Stomach (tissue), 9 donors: ENCODE results near the gene PGRMC2. TPM values are rescaled to one million over a fixed set of nuclear protein-coding genes. Genes with fewer than 3 reads are reported as not detected.

Experiments
- DNase-seq, 2 donors: peaks; one replicate each; pipeline versions ENCODE4 v3.0.0 to v3.0.0-alpha.2; 2013 to 2019
- H3K27ac ChIP-seq, 5 donors: fragments of 200-600 bp in 4 of 5; sonication (generic) in 4 of 5; one replicate each; pipeline ENCODE4 v1.5.1; 2013 to 2019; ENCODE audit warnings: mild to moderate bottlenecking in 1 of 5, moderate library complexity in 1 of 5
- H3K27me3 ChIP-seq, 3 donors: fragments of 200-600 bp; sonication (generic); one replicate each; pipeline ENCODE4 v1.5.1; 2017 to 2019; ENCODE audit warnings: mixed run types in 1 of 3
- H3K36me3 ChIP-seq, 4 donors: fragments of 200-600 bp; sonication (generic); 1 replicate in 3 of 4; 2 replicates in 1 of 4; pipeline ENCODE4 v1.5.1; 2016 to 2019
- H3K4me1 ChIP-seq, 4 donors: fragments of 200-600 bp; sonication (generic); one replicate each; pipeline ENCODE4 v1.5.1; 2016 to 2019
- H3K4me3 ChIP-seq, 4 donors: fragments of 200-600 bp; sonication (generic) in 3 of 4; one replicate each; pipeline ENCODE4 v1.5.1; 2016 to 2019; ENCODE audit warnings: mild to moderate bottlenecking in 1 of 4
- H3K9me3 ChIP-seq, 4 donors: fragments of 200-600 bp; sonication (generic); one replicate each; pipeline ENCODE4 v1.5.1; 2016 to 2019
- EP300 ChIP-seq: sonication (generic); formaldehyde crosslinking; IDR thresholded peaks from one replicate; pipeline ENCODE4 v1.6.1; 2017; ENCODE audit warnings: antibody characterized with exemption
- POLR2A ChIP-seq, 4 donors: fragments of 450-650 bp; IDR thresholded peaks; one replicate each; pipeline ENCODE4 v1.6.1; 2016; ENCODE audit warnings: antibody characterized with exemption in 4 of 4, control low read depth in 2 of 4, mild to moderate bottlenecking in 1 of 4, moderate library complexity in 1 of 4
- POLR2AphosphoS5 ChIP-seq, 3 donors: sonication (generic); formaldehyde crosslinking; IDR thresholded peaks; one replicate each; pipeline ENCODE4 v1.6.1; 2016; ENCODE audit warnings: antibody characterized with exemption in 3 of 3
- WGBS, 5 donors: extraction: QIAGEN DNeasy Blood & Tissue Kit in 3 of 5; methylation state at CpG; one replicate each; pipeline versions ENCODE4 v1.1.5 to v1.1.7; 2013 to 2018; 5-methylcytosine and 5-hydroxymethylcytosine counted together
- intact Hi-C: fragments of 100-400 bp; cut with DNase I; formaldehyde crosslinking; loops from one replicate; pipeline ENCODE4 v1.15.1; 2023; ENCODE audit warnings: low total_unique reads
- polyA plus RNA-seq, 3 donors: library from polyadenylated mRNA; stranded (reverse); fragments of 200-250 nt; gene quantifications; one replicate each; pipeline ENCODE4 v1.2.3, GENCODE V29; 2013
- total RNA-seq, 5 donors: library from RNA; depleted of rRNA; stranded (reverse); fragments of >200 nt; gene quantifications; one replicate each; pipeline versions ENCODE4 v1.1.0 to v1.2.3, GENCODE V29; 2014 to 2016
- TF ChIP-seq, protein P1 (sequence below), 7 experiments: fragments of 450-650 bp in 4 of 7; fragments of 200-600 bp in 3 of 7; sonication (generic) in 3 of 7; IDR thresholded peaks; one replicate each; pipeline ENCODE4 v1.5.1; 2016 to 2019; ENCODE audit warnings: antibody characterized with exemption in 7 of 7, control low read depth in 2 of 7, mild to moderate bottlenecking in 1 of 7
- donor health status: healthy with polysubstance abuse.
- donor health status: Bipolar disorder and iron deficiency.
- donor health status: healthy.

The PGRMC2 gene
- total and polyA plus RNA-seq, 8 donors: 7.2 to 101 (median 38.6) TPM

GRCh38 chr4:128227991-128228571 lies 59.5 kb downstream of the PGRMC2 start:
- intact Hi-C loops: no loop called here
- Histone ChIP-seq H3K4me1 (no peaks in the 10 kb centered on the region), H3K27me3 (no peaks in the 10 kb centered on the region), H3K36me3 (no peaks in the 10 kb centered on the region), H3K4me3 (no peak overlapping the region), H3K27ac (no peak overlapping the region), H3K9me3 (no peaks in the 10 kb centered on the region)
- WGBS, 5 donors: 38 to 65% (median 51%) methylated on average over 2 of the region's 2 CpGs
- DNase-seq: peak; percentile 36 to 40
- TF ChIP-seq, protein P1, sequence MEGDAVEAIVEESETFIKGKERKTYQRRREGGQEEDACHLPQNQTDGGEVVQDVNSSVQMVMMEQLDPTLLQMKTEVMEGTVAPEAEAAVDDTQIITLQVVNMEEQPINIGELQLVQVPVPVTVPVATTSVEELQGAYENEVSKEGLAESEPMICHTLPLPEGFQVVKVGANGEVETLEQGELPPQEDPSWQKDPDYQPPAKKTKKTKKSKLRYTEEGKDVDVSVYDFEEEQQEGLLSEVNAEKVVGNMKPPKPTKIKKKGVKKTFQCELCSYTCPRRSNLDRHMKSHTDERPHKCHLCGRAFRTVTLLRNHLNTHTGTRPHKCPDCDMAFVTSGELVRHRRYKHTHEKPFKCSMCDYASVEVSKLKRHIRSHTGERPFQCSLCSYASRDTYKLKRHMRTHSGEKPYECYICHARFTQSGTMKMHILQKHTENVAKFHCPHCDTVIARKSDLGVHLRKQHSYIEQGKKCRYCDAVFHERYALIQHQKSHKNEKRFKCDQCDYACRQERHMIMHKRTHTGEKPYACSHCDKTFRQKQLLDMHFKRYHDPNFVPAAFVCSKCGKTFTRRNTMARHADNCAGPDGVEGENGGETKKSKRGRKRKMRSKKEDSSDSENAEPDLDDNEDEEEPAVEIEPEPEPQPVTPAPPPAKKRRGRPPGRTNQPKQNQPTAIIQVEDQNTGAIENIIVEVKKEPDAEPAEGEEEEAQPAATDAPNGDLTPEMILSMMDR (IDR thresholded peaks at IDR 0.05): no peak
- TF ChIP-seq POLR2A (IDR thresholded peaks at IDR 0.05) (no peak), POLR2AphosphoS5 (IDR thresholded peaks at IDR 0.05) (no peak), EP300 (no peak)

GRCh38 chr4:128225148-128225547 lies 62.5 kb downstream of the PGRMC2 start:
- intact Hi-C loops: no loop called here

DNA sequence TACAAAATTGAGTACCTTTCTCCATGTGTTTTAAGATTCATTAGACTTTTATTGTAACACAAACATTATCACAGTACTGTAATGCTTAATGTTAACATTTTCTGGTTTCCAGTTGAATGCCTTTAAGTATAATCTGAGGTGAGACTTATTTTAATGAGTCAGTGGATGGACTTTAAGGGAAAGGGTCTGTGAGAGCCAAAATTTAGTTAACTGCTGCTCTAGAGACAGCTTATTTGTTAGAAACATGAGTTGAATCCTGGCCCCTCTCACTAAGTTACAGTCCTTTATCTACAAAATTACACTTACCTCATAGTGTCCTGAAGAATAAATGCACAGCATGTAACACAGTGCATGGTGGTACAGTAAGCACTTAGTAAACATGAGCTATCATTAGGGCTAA lies 66.0 kb downstream of the PGRMC2 start:
- TF ChIP-seq, protein P1 (IDR thresholded peaks at IDR 0.05): no peak
- TF ChIP-seq POLR2AphosphoS5 (IDR thresholded peaks at IDR 0.05) (no peak), EP300 (no peak)
- Histone ChIP-seq H3K9me3 (no peaks in the 10 kb centered on the region), H3K4me3 (no peak overlapping the region), H3K4me1 (no peaks in the 10 kb centered on the region), H3K27me3 (no peaks in the 10 kb centered on the region), H3K27ac (no peak overlapping the region), H3K36me3 (no peaks in the 10 kb centered on the region)
- DNase-seq: no peak
- intact Hi-C loops: no loop called here

More at GRCh38 chr4:128225148-128225547, 62.5 kb downstream of the PGRMC2 start:
- no peak overlapping the region for H3K4me3 ChIP-seq
- DNase-seq: peak in 1 of 2 donors; percentile 22
- TF ChIP-seq POLR2A (IDR thresholded peaks at IDR 0.05): no peak
- no peak for TF ChIP-seq EP300
- TF ChIP-seq POLR2AphosphoS5 (IDR thresholded peaks at IDR 0.05): no peak
- whole genome bisulfite sequencing, 5 donors: 63 to 88% (median 70%) methylated on average over 2 of the region's 2 CpGs
- H3K4me1 ChIP-seq: no peaks in the 10 kb centered on the region
- no peak overlapping the region for H3K27ac ChIP-seq
- H3K36me3 ChIP-seq: no peaks in the 10 kb centered on the region
- no peaks in the 10 kb centered on the region for H3K27me3 ChIP-seq
- H3K9me3 ChIP-seq: no peaks in the 10 kb centered on the region

DNA sequence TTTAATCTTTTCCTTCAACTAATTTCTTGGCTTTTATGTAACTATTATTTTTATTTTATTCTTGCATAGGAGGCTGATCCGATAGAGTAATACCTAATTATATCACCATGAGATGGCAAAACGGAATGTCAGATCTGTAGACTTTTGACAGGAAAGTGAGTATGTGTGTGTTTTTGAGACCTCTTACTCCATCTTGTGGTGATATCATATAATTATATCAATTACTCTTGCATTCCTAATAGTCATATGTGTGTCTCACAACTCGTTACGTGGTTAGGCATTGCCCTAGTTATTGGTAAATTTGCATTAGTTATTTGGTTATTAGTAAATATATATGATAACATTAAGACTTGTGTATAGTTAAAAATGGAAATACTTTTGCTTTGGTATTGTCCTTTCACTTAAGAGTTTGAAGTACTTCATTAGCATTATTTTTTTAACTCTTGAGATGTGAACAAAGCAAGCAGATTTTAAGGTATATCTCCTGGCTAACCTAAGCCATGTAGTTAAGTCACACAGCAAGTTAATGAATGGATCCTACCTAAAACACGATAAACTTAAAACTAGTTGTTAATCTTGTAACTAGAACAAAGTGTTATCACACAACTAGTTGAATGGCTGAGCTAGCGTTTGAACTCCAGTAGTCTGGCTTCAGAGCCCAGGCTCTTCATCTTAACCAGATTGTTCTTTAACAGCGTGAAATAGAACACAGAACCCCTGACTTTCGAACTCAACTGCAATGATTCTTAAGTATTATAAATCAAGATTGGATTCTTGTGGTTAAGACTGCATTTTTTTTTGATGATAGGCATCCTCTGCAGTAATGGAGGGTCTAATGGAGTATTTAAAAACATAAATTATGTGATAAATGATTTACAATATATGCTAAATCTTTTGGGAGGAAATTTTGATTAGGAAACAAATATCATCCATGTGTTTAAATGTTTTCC lies 67.1 kb downstream of the PGRMC2 start:
- Histone ChIP-seq H3K4me1 (no peaks in the 10 kb centered on the region), H3K4me3 (no peak overlapping the region), H3K9me3 (no peaks in the 10 kb centered on the region), H3K27me3 (no peaks in the 10 kb centered on the region), H3K27ac (no peak overlapping the region), H3K36me3 (no peaks in the 10 kb centered on the region)
- TF ChIP-seq, protein P1 (IDR thresholded peaks at IDR 0.05): no peak
- TF ChIP-seq EP300: no peak
- no peak for TF ChIP-seq POLR2AphosphoS5 (IDR thresholded peaks at IDR 0.05)
- intact Hi-C loops: no loop called here
- DNase-seq: peak in 1 of 2 donors; percentile 25
- 39 to 56% (median 44%) methylated on average over 8 of the region's 8 CpGs for WGBS, 5 donors

Other genes with a start within 250 kb of the PGRMC2 start
- gene LARP1B, start 226.5 kb downstream of the PGRMC2 start, total RNA-seq: 100 to 1,000 TPM in 1 of 5 donors, 10 to 100 TPM in 3, 1 to 10 TPM in 1; 2.3 to 113 (median 40.7) TPM
- 10 to 100 TPM; 10.7 to 17.4 (median 13.4) TPM for gene LARP1B, start 226.5 kb downstream of the PGRMC2 start, polyA plus RNA-seq